Activated naive CD4-positive, alpha-beta T cell (primary cell): Measurements from ENCODE around the gene FADS6.

ENCODE experiments used
- DNase-seq, 4 experiments: peaks; one replicate each; lab custom pipeline; 2025; lab: John Stamatoyannopoulos, UW

The FADS6 gene

GRCh38 chr17:74853669-74854068, 39.8 kb downstream of the FADS6 start:
- no peak for DNase-seq

DNA sequence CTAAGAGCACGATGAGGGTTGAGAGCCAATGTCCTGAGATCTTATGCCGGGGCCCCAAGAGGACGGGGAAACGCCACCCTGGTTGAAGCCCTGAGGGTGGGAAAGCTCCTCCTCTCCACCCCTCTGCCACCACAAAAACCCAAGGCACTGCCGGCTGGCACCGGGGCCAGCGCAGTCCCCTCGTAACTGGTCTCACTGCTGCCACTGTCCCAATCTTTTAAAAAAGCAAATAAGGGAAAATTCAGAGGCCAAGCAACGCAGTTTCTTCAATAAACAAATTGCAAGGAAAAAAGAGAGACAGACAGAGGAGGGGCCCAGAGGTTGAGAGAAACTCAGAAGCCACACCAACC, 40.4 kb downstream of the FADS6 start:
- DNase-seq = no peak

DNA sequence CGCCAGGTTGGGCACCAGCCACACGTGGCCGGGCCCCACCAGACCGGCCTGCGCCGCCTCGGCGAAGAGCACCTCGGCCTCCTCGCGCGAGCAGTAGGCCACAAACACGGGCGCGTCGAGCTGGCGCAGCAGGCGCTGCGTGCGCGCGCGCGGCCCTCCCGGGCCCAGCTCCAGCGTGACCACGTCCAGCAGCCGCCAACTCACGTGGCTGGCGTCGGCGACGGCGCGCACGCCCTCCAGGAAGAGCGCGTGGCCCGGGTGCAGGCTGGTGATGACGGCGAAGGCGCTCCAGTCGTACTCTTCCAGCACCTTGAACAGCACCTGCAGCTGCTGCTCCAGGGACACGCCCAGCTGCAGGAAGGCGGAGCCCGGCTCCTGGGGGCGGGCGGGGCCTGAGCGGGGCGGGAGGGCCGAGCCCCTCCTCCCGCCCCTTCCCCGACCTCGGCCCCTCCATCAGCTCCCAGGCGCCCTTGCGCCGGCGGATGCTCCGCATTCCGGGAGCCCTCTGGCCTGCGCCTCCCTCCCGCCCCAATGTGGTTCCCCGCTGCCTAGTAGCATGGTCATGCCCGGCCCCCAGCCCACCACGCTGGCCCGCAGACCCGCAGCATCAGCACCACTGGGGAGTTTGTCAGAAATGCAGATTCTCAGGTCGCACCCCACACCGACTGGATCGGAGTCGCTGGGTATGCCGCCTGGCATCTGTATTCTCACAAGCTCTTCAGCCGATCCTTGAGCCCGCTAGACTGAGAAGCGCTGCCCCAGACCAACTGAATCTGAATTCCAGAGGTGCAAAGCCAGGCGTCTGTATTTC, 41.0 kb downstream of the FADS6 start:
- peak in 2 of 4 experiments; percentile 41 to 69 for DNase-seq

- DNase-seq = no peak
Measured at GRCh38 chr17:74851612-74852236, 41.7 kb downstream of the FADS6 start.

DNA sequence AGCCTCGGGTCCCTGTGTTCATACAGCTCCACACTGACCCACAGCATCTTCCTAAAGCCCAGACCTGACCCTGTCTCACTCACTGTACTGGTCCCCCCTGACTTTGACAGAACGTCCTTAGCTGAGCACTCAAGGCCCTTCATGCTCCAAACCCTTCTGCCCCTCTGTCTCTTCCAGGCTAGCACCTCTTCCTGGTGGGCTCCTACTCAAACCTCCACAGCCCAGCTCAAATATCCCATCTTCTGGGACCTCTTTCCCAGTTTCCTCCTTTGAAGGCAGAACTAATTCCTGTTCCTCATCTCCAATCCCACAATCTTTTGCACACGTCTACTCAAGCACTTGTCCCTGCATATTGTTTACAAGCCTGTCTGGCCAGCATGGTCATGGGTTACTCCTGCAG, 42.5 kb downstream of the FADS6 start:
- no peak for DNase-seq

DNA sequence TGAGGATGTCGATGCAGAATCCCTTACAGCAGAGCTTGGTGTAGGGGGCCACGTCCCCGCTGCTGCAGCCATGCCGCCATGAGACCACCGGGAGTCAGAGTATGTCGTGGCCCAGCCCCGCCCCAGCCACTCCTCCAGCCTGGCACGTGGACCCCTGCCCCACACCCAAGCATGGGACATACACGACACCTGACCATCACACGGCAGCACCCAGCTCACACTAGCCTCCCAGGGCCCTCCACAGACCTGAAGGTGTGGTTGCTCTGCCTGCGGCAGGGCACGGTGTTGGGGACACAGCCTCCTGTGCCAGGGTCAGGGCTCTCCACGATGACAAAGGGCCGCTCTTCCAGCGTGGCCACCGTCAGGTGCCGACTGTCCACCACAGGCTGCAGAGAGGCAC, 43.1 kb downstream of the FADS6 start:
- no peak for DNase-seq

DNA sequence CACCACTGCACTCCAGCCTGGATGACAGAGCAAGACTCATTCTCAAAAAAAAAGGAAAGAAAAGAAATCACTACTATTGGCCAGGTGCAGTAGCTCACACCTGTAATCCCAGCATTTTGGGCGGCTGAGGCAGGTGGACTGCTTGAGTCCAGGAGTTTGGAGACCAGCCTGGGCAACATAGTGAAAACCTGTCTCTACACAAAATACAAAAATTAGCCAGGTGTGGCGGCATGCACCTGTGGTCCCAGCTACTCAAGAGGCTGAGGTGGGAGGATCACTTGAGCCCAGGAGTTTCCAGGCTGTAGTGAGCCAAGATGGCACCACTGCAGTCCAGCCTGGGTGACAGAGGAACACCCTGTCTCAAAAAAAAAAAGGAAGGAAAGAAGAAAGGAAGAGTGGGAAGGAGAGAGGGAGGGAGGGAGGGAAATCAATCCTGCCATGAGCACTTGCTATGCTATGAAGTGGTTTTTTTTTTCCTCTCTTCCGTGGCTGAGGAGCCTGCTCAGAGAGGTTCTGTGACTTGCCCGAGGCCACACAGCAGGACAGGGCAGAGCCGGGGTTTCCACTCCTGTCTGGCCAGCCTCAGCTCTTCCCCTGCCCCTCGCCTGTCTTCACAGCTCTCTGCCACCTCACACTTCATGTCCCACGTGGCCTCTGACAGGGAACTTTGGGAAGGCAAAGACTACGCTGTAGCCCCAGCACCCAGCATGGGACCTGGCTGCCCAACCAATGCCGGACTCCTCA, 44.6 kb downstream of the FADS6 start:
- DNase-seq = no peak

DNA sequence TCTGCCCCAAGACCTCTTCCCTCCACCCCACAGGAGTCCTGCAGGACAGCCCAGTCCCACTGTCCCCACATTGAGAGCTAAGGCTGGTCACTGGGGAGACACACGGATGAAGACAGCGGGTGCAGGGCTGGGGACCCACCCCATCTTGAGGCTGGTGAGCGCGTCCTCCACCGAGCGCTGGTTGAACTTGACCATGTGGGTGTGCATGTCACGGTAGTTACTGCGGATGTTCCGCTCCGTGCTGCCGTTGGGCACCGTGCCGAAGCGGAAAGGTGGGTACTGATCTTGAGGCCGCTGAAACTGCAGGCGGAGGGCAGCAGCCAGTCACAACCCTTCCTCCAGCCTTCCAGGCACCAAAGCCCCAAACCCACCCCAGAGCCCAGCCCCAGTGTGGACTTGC, 46.8 kb downstream of the FADS6 start:
- no peak for DNase-seq

DNA sequence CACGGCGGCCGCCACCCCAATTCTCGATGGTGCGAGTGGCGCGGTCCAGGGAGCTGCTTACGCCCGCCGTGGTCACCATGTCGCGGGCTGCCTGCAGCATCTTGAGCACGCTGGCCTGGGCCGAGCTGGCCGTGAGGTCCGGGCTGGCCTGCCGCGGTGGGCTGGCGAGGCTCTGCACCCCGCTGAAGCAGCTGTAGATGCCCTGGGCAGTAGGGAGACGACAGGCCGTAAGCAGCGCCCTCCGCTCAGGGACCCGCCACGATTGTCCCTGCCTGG, 50.1 kb downstream of the FADS6 start:
- DNase-seq = no peak

- DNase-seq = no peak
Measured at GRCh38 chr17:74842599-74843351, 50.7 kb downstream of the FADS6 start.

DNA sequence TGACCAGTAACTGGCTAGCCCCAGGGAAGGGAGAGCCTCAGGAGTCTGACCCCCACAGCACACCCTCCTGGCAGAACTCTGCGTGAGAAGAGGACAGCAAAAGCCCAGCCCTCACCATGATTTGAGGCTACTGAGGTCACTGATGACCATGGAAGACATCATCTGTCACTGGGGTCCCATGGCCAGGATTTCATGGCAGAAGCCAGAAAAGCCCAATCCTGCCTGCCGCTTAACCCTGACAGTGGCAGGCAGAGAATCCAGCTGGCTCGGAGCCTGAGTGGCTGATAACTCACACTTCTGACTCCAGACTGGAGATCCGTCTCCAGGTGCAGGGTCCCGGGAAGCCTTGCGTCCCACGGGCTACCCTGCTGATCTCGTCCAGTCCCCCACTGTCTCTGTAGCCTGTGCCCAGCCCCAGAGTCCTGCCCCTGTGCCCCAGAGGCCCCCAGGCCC, 51.3 kb downstream of the FADS6 start:
- no peak for DNase-seq

DNA sequence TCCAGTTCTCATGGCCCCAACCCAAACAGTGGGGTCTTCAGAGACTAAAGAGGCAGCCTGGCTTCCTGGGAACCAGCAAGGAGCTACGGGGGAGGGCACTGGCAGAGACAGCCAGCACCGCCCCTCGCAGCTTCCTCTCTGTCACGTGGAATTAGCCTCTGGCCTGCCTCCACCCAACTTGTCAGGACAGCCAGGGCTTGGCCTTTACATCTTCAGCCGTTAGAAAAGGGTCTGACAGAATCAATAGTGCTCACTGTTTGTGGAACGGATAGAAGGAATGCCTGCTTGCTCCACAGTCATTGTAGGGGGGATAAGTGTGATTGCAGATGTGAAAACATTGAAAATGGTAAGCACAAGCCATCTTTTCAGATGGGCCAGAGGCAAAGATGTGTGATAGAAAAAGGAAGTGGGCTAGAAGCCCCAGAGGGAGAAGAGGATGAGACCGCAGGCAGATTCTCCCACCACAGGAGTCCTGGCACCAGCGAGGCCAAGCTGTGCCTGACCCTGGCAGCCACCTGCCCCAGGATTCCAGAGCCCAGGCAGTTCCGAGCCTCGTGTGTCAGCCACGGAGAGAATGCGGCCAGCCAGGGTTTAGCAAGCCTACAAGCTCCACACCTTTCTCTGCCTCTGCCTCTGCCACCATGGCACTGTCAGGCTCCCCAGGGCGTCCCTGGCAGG, 52.3 kb downstream of the FADS6 start:
- no peak for DNase-seq

GRCh38 chr17:74839990-74840852, 53.2 kb downstream of the FADS6 start:
- no peak for DNase-seq

DNA sequence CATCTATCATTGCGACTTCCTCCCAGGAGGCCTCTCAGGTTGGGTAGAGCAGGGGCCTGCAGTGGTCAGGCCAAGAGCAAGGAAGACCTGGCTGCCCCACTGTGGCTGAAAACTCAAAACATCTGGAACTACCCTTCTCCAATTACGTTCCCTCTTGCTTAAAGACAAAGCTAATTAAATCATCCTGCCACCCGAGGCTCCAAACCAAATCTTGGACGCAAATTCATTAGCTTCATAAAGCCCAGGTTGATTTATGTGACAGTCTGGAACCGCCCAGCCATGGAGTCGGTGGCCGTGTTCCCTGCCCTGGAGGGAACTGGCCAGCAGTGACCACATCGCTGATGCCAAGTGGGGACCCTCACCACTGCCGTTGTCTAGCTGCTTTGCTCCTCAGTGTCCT, 55.2 kb downstream of the FADS6 start:
- DNase-seq = no peak

DNA sequence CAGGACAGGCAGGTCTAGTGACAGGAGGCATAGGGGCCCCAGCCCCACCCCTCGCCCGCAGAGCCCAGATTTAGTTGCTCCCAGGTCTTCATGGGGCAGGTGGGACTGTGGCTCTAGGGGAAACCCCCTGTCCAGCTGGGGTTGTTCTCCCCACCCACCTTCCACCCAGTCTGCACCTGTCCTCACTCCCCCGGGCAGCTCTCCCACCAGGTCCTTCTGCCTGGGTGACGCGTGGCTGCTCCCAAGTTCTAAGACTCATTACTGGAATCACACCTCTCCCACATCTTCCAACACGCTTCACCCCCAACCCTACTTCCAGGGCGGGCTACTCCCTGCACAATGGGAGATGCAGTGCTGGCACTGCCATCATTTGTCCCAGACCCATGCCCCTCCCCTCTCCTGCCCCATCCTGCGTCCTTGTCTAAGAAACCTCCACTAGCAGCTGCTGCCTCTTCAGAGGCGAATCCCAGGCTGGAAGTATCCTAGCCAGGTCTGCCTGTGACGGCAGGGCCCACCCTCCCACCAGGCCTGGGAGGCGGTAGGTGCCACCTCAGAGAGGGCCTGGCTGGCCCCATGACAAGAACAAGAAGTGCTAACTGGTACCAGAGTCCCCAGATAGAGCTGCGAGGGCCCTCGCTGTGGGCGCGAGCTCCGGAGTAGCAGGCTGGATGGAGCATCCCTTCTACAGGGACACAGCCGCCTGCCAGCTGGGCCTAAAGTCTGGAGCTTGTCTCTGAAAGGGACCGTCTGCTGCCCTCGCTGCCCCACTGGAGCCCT, 56.6 kb downstream of the FADS6 start:
- no peak for DNase-seq

DNA sequence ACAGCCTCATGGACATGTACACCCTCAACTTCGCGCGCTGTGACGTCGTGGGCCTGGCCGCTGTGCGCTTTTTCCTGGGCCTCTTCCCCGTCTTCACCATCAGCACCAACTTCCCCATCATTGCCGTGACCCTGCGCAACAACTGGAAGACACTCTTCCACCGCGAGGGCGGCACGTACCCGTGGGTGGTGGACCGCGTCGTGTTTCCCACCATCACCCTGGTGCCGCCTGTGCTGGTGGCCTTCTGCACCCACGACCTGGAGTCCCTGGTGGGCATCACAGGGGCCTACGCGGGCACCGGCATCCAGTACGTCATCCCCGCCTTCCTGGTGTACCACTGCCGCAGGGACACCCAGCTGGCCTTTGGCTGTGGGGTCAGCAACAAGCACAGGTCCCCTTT, 57.2 kb downstream of the FADS6 start:
- no peak for DNase-seq

DNA sequence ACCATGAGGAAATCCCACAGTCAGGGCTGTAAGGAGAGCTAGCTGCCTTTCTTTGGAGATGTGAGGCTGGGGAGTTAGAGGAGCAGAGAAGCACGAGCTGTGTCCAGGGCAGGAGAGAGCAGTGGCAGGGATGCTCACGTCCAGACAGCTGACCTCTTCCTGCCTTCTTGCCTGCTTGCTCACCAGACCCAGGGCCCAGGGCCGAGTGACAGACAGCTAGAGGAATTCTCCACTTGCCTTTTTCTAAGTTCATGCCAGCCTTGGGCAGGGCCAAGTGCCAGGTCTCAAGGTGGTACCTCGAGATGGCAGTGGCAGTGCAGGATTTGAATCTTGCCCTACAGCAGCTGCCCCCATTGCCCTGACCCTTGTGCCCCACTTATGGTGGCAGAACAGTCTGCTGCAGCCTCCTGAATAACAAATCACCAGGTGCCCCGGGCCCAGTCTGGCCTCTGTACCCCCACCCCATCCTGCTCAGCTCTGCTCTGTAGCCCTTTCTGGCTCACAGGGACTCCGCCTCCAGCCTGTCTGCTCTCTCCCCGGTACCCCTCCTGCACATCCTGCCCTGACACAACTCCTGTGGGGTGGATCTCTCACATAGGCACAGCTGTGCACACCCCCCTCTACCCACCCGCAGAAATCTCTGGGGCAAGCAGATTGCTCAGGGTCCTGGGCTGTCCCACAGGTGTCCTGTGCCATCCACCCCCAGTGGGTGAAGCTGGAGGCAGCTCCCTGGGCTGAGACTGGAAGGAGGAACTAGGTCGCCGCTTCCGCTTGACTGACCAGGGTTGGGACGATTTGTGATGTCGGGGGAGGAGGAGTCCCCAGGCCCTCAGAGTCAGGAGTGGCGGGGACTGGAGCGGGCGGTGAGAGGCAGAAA, 59.7 kb downstream of the FADS6 start:
- no peak for DNase-seq

DNA sequence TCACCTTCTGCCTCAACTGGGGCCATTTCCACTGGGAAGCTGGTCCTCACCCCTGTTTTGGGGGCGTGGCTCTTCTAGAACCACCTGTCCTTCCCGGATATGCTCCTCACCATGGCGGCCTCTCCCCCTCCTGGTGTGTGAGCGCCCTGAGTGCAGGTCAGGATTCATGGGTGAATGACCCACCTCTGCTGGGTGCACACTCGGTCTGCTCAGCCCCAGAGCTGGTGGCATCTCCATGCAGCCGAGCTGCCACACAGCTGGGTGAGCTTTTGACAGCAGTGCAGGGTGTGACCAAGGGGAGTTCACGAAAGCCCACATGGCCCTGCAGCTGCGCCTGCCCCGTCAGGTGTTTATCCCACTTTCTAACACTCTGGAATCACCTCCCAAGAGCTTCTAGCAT, 61.0 kb downstream of the FADS6 start:
- no peak for DNase-seq

GRCh38 chr17:74831444-74832146, 61.8 kb downstream of the FADS6 start:
- DNase-seq = no peak
